T-helper 9 cell (primary cell): ENCODE data around the gene COL16A1.

ENCODE experiments used
- DNase-seq: peaks from one replicate; pipeline ENCODE4 v3.0.0-alpha.2; 2020

The COL16A1 gene

GRCh38 chr1:31663622-31664452 is 40.0 kb downstream of the COL16A1 start:
- DNase-seq: peak; percentile 59

- DNase-seq: no peak
These were observed 41.4 kb downstream of the COL16A1 start for GRCh38 chr1:31662463-31662862.

GRCh38 chr1:31661856-31662255 is 42.0 kb downstream of the COL16A1 start:
- no peak for DNase-seq

GRCh38 chr1:31660871-31661455 is 42.9 kb downstream of the COL16A1 start:
- no peak for DNase-seq

- no peak for DNase-seq
These were observed 43.9 kb downstream of the COL16A1 start for GRCh38 chr1:31659889-31660288.

- DNase-seq: no peak
These were observed 45.1 kb downstream of the COL16A1 start for GRCh38 chr1:31658721-31659120.

GRCh38 chr1:31657972-31658510 is 45.8 kb downstream of the COL16A1 start:
- DNase-seq: no peak

GRCh38 chr1:31657020-31657804 is 46.6 kb downstream of the COL16A1 start:
- no peak for DNase-seq

GRCh38 chr1:31655756-31656155 is 48.1 kb downstream of the COL16A1 start:
- DNase-seq: no peak

- no peak for DNase-seq
These were observed 48.7 kb downstream of the COL16A1 start for GRCh38 chr1:31655104-31655503.

- no peak for DNase-seq
These were observed 49.4 kb downstream of the COL16A1 start for GRCh38 chr1:31654474-31654776.

- no peak for DNase-seq
These were observed 49.9 kb downstream of the COL16A1 start for GRCh38 chr1:31653717-31654473.

GRCh38 chr1:31652891-31653499 is 50.8 kb downstream of the COL16A1 start:
- DNase-seq: no peak

GRCh38 chr1:31651766-31652165 is 52.1 kb downstream of the COL16A1 start:
- no peak for DNase-seq

- no peak for DNase-seq
These were observed 52.8 kb downstream of the COL16A1 start for GRCh38 chr1:31651089-31651420.

- DNase-seq: no peak
These were observed 53.4 kb downstream of the COL16A1 start for GRCh38 chr1:31650161-31651088.

- DNase-seq: no peak
These were observed 55.0 kb downstream of the COL16A1 start for GRCh38 chr1:31648641-31649357.

- no peak for DNase-seq
These were observed 55.6 kb downstream of the COL16A1 start for GRCh38 chr1:31648190-31648589.

GRCh38 chr1:31647106-31647505 is 56.7 kb downstream of the COL16A1 start:
- DNase-seq: no peak

- no peak for DNase-seq
These were observed 57.4 kb downstream of the COL16A1 start for GRCh38 chr1:31646259-31646960.
